HEK293T (cell line): ENCODE measurements around the gene SH3RF1.

ENCODE experiments used
- CTCF ChIA-PET: fragments of 350-600 bp; formaldehyde crosslinking; extraction: SDS; loops from one replicate; lab custom pipeline; 2021; ENCODE audit warnings: antibody characterized with exemption, inconsistent platforms; lab: Yijun Ruan, JAX
- POLR2A ChIA-PET: fragments of 350-600 bp; formaldehyde crosslinking; extraction: SDS; loops from one replicate; lab custom pipeline; 2020; ENCODE audit warnings: antibody characterized with exemption, inconsistent platforms; lab: Yijun Ruan, JAX
- DNase-seq: peaks from one replicate; pipeline ENCODE4 v3.0.0; 2012; ENCODE audit warnings: mixed read lengths; ENCODE audit errors: extremely low spot score
- ARNT ChIP-seq: fragments of 450-650 bp; IDR thresholded peaks from 2 replicates; pipeline ENCODE4 v1.6.1; 2017; ENCODE audit warnings: mild to moderate bottlenecking
- BHLHE40 ChIP-seq: fragments of 450-650 bp; IDR thresholded peaks from 2 replicates; pipeline ENCODE4 v1.6.1; 2016; ENCODE audit warnings: mild to moderate bottlenecking, moderate library complexity, borderline replicate concordance
- CTBP1 ChIP-seq: fragments of 450-650 bp; IDR thresholded peaks from 2 replicates; pipeline ENCODE4 v1.6.1; 2016; ENCODE audit warnings: borderline replicate concordance
- ELF4 ChIP-seq: fragments of 450-650 bp; IDR thresholded peaks from 2 replicates; pipeline ENCODE4 v1.6.1; 2017; ENCODE audit warnings: antibody characterized with exemption
- FOXA1 ChIP-seq: fragments of 450-650 bp; IDR thresholded peaks from 2 replicates; pipeline ENCODE4 v1.6.1; 2016; ENCODE audit warnings: mild to moderate bottlenecking
- FOXK2 ChIP-seq: fragments of 450-650 bp; IDR thresholded peaks from 2 replicates; pipeline ENCODE4 v1.6.1; 2016; ENCODE audit warnings: mild to moderate bottlenecking
- FOXM1 ChIP-seq: fragments of 450-650 bp; IDR thresholded peaks from 2 replicates; pipeline ENCODE4 v1.6.1; 2017; ENCODE audit warnings: mild to moderate bottlenecking, borderline replicate concordance
- HDGF ChIP-seq: fragments of 450-650 bp; IDR thresholded peaks from 2 replicates; pipeline ENCODE4 v1.6.1; 2017; ENCODE audit warnings: antibody characterized with exemption, borderline replicate concordance
- L3MBTL2 ChIP-seq: fragments of 450-650 bp; conservative IDR thresholded peaks from 2 replicates; pipeline ENCODE4 v1.6.1; 2016; ENCODE audit warnings: mild to moderate bottlenecking
- LEF1 ChIP-seq: fragments of 450-650 bp; IDR thresholded peaks from 2 replicates; pipeline ENCODE4 v1.6.1; 2017; ENCODE audit warnings: mild to moderate bottlenecking, borderline replicate concordance
- NFRKB ChIP-seq: fragments of 450-650 bp; IDR thresholded peaks from 2 replicates; pipeline ENCODE4 v1.6.1; 2016; ENCODE audit warnings: mild to moderate bottlenecking, moderate library complexity
- SP1 ChIP-seq: fragments of 450-650 bp; IDR thresholded peaks from 2 replicates; pipeline ENCODE4 v1.6.1; 2017
- SUZ12 ChIP-seq: fragments of 450-650 bp; IDR thresholded peaks from 2 replicates; pipeline ENCODE4 v1.6.1; 2016; ENCODE audit warnings: mild to moderate bottlenecking
- TARDBP ChIP-seq: fragments of 450-650 bp; IDR thresholded peaks from 2 replicates; pipeline ENCODE4 v1.6.1; 2016
- ZNF384 ChIP-seq: fragments of 450-650 bp; IDR thresholded peaks from 2 replicates; pipeline ENCODE4 v1.6.1; 2016
- TF ChIP-seq, protein P1 (sequence below): fragments of 450-650 bp; IDR thresholded peaks from 2 replicates; pipeline ENCODE4 v1.6.1; 2016

The SH3RF1 gene

DNA sequence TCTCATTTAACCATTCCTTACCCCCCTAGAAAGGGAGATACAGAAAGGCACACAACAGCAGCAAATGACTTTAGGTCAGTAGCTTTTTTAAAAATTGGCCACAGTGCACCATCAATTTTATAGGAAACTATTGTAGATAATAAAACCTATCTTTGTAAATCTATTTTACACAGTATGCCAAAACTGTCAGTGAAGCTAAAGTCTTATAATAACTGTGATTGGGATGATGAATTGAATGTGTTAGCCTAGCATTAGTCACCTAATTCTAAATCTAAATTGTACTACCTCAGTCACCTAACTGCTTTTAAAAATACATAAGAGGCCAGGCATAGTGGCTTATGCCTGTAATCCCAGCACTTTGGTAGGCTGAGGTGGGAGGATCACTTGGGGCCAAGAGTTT is 44.2 kb downstream of the SH3RF1 start:
- DNase-seq, result no peak
- ChIA-PET CTCF (no interaction called here), POLR2A (no interaction called here)
- TF ChIP-seq LEF1 (no peak), SUZ12 (no peak), SP1 (no peak), HDGF (no peak), FOXA1 (no peak), CTBP1 (no peak), ZNF384 (no peak), L3MBTL2 (no peak), ARNT (no peak), TARDBP (no peak), NFRKB (no peak), FOXM1 (no peak), ELF4 (no peak), FOXK2 (no peak), BHLHE40 (no peak)
- TF ChIP-seq, protein P1, sequence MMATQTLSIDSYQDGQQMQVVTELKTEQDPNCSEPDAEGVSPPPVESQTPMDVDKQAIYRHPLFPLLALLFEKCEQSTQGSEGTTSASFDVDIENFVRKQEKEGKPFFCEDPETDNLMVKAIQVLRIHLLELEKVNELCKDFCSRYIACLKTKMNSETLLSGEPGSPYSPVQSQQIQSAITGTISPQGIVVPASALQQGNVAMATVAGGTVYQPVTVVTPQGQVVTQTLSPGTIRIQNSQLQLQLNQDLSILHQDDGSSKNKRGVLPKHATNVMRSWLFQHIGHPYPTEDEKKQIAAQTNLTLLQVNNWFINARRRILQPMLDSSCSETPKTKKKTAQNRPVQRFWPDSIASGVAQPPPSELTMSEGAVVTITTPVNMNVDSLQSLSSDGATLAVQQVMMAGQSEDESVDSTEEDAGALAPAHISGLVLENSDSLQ, result no peak

DNA sequence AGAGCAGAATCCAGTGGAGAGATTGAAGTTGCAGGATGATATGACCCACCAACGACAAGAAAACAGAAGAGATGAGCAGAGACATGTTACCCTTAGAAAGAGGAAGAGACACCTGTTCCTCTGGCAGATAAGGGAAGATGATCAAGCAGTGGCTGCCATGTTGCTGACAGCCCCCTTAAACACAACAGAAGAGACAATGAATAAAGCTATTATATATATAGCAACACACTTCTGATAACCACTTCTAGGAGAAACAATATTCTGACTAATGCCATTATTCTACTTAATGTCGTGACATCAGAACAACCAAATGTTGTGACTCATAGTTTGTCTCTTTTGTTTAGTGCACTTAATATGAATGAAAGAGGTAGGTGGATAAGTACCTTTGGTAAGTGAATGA is 44.9 kb downstream of the SH3RF1 start:
- no peak for DNase-seq
- TF ChIP-seq ELF4, result no peak
- no peak for TF ChIP-seq TARDBP
- no peak for TF ChIP-seq HDGF
- no peak for TF ChIP-seq LEF1
- no peak for TF ChIP-seq FOXK2
- no peak for TF ChIP-seq FOXA1
- TF ChIP-seq ARNT, result no peak
- no peak for TF ChIP-seq SP1
- TF ChIP-seq L3MBTL2, result no peak
- ChIA-PET CTCF (no interaction called here), POLR2A (no interaction called here)

DNA sequence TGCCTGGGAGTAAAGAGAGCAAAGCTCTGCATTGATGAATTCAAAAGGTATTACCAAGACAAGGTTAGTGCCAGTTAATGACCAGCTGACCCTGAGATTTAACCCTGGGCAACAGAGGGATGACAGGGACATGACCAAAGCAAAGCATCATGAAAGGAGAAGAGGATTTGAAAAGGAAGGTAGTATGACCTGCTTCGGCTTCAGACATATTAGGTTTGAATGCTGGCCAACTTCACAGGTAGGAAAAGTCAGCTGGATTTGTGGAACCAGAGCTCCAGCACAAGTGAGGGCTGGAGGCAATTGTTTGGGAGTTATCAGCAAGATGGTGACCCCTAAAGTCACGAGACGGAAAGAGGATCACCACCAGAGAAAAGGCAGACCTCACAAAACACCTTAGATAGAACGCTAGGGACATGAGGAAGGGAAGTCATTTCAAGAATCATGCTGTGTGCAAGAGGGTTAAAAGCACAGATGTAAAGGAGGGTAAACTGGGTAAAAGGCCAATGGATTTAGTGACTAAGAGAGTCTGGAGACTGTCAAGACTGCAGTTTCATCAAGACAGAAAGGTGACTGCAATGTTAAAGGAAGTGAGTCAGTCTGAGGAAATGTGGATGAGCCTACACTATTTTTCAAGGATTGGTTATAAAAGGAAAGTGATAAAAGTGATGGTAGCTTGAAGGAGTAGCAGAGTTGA is 45.6 kb downstream of the SH3RF1 start:
- CTCF ChIA-PET, result no interaction called here
- no peak for DNase-seq
- POLR2A ChIA-PET, result no interaction called here
- TF ChIP-seq HDGF (no peak), NFRKB (no peak), SP1 (no peak), TARDBP (no peak), SUZ12 (no peak), CTBP1 (no peak), ELF4 (no peak), L3MBTL2 (no peak), FOXM1 (no peak)
- TF ChIP-seq, protein P1, result no peak

DNA sequence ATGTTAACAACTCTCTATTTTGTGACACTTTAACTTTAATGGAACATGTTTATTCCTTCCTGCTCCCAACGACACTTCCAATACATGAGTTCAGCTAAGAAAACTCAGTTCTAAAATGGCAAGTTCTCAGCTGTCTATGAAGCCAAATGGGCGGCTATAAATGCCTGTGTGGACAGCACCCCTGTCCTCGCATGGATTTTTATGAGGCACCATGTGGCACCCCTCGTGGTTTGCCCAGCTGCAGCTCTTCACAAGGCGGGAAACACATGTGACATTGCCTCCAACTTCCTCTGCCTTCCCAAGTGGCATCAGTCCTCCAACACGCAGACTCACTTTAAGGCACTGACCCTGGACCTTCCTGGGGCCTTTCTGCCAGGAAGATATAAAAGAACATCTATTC is 48.0 kb downstream of the SH3RF1 start:
- CTCF ChIA-PET, result no interaction called here
- no peak for DNase-seq
- POLR2A ChIA-PET, result interaction anchor here (1.2 kb wide), 1 partner anchor 213 kb away, joined by 3 read pairs; the partner anchor contains the start of gene CBR4
- TF ChIP-seq SP1 (no peak), FOXK2 (no peak), L3MBTL2 (peak; percentile 79), NFRKB (no peak), ELF4 (no peak), BHLHE40 (no peak)

DNA sequence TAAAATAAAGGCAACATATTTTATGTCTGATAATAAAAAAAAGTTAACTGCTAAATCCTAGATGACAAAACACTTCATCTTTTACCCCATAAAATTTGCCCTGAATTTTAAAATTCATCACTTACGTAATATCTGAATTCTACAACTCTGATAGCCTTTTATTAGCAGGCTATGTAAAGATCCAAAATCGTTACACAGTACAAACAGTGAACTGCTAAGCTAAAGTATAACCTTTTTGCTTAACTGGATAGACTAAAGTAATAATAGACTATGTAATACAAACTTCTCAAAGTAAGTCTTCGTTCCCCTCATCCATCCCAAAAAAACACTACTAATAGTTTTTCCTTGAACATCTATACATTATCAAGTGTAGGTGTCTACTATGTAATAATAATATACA is 49.1 kb downstream of the SH3RF1 start:
- ChIA-PET POLR2A (no interaction called here), CTCF (no interaction called here)
- DNase-seq, result no peak
- TF ChIP-seq ELF4 (no peak), FOXA1 (no peak), FOXK2 (no peak), SP1 (no peak), CTBP1 (no peak), L3MBTL2 (no peak), FOXM1 (no peak)
- TF ChIP-seq, protein P1, result no peak

DNA sequence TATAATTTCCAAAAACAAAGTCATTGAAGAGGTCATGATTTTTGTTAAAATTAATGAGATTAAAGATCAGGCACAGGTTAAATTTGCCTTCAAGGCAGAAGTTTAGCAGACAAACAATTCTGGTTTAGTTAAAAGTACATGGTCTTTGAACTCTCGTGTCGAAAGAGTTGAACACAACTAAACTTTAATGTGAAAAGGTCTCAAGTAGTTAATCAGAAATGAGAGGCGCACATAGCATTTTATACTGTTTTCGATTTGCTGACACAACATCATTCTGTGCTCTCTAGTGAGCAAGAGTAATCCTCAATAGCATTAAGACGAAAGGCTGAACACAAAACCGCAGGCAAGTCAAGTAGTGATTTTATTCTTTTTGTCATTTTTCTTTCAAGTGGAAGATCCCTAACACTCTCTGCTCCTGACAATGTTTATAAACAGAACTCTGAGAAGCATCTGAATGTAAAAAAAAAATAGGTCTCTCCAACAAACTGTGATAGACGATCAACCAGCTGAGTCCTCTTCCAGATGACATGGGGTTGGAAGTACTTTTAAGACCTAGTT is 49.8 kb downstream of the SH3RF1 start:
- DNase-seq, result no peak
- TF ChIP-seq ZNF384, result no peak
- TF ChIP-seq, protein P1, result no peak
- TF ChIP-seq BHLHE40, result no peak
- no peak for TF ChIP-seq ARNT
- no peak for TF ChIP-seq SUZ12
- TF ChIP-seq SP1, result no peak
- TF ChIP-seq FOXM1, result no peak
- TF ChIP-seq HDGF, result no peak
- TF ChIP-seq FOXA1, result no peak
- no peak for TF ChIP-seq FOXK2
- TF ChIP-seq LEF1, result no peak
- no peak for TF ChIP-seq NFRKB
- TF ChIP-seq L3MBTL2, result no peak
- TF ChIP-seq CTBP1, result no peak
- no peak for TF ChIP-seq ELF4
- no peak for TF ChIP-seq TARDBP
- POLR2A ChIA-PET, result no interaction called here
- CTCF ChIA-PET, result no interaction called here
